GM12801 (cell line): ENCODE results near the gene LRRC39.

Experiments
- TF ChIP-seq, protein P1 (sequence below): IDR thresholded peaks from one replicate; pipeline ENCODE4 v1.5.1; 2011; ENCODE audit warnings: control low read depth; ENCODE audit not compliant: insufficient read length; ENCODE audit errors: extremely low read depth

The LRRC39 gene

GRCh38 chr1:100178091-100178490 lies at the start of gene LRRC39:
LRRC39 (minus strand) TSS chr1:100178256; CDS start chr1:100168516, 9,740 bp downstream.
- TF ChIP-seq, protein P1, sequence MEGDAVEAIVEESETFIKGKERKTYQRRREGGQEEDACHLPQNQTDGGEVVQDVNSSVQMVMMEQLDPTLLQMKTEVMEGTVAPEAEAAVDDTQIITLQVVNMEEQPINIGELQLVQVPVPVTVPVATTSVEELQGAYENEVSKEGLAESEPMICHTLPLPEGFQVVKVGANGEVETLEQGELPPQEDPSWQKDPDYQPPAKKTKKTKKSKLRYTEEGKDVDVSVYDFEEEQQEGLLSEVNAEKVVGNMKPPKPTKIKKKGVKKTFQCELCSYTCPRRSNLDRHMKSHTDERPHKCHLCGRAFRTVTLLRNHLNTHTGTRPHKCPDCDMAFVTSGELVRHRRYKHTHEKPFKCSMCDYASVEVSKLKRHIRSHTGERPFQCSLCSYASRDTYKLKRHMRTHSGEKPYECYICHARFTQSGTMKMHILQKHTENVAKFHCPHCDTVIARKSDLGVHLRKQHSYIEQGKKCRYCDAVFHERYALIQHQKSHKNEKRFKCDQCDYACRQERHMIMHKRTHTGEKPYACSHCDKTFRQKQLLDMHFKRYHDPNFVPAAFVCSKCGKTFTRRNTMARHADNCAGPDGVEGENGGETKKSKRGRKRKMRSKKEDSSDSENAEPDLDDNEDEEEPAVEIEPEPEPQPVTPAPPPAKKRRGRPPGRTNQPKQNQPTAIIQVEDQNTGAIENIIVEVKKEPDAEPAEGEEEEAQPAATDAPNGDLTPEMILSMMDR, result no peak

- TF ChIP-seq, protein P1, result no peak
Measured at GRCh38 chr1:100222428-100222827, 44.4 kb upstream of the LRRC39 start.

- TF ChIP-seq, protein P1, result no peak
Measured at GRCh38 chr1:100219883-100220282, 41.8 kb upstream of the LRRC39 start.

GRCh38 chr1:100219457-100219856 lies 41.4 kb upstream of the LRRC39 start:
- TF ChIP-seq, protein P1, result no peak

- TF ChIP-seq, protein P1, result no peak
Measured at GRCh38 chr1:100217834-100218233, 39.8 kb upstream of the LRRC39 start.

DNA sequence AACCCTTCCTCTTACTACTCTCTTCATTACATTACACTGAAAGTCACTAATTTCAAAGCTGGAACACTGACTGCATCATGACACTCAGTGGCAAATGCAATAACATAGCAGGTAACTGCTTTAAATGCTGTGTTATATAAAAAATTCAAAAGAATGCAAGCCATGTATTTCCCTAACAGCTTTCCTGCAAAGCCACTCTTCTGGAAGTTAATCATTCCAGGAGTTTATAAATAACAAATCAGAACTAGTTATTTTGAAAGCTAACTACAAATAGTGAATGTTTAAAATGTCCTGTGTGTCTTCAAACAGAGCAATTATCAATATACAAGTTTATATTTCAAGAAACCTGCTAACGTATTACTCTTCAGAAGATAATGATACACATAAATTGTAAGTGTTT lies 37.0 kb upstream of the LRRC39 start:
- TF ChIP-seq, protein P1, result no peak

- TF ChIP-seq, protein P1, result no peak
Measured at GRCh38 chr1:100213141-100213540, 35.1 kb upstream of the LRRC39 start.

DNA sequence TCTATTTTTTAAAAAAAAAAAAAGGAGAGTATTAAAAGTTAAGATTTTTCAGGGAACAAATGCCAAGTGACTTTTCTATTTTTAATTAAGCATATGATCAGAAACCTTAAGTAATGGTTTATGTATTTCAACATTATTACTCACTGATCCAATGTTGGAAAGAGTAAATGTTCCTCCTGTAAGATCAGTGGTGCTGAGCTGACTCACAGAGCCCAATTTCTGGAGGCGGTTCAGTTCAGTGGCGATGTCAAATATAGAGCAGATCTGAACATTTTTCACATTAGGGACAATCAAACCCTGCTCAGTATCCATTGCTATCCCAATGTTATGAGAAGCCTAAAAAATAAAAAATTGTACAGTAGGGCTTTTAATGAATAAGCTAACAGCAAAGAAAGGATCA lies 28.2 kb upstream of the LRRC39 start:
- TF ChIP-seq, protein P1, result no peak
